Mucosa of rectum (tissue), 2 donors: ENCODE data around the gene EFNA1.
A peak's percentile ranks its signal among the peaks of the same experiment; 100 is the strongest.

Experiments
- H3K27ac ChIP-seq, 2 donors: one replicate each; pipeline ENCODE4 v1.7.0; 2013; ENCODE audit warnings: inconsistent platforms in 2 of 2, low read depth in 2 of 2, low read length in 2 of 2
- H3K27me3 ChIP-seq, 2 donors: one replicate each; pipeline ENCODE4 v1.7.0; 2013; ENCODE audit warnings: low read length in 2 of 2; ENCODE audit not compliant: control insufficient read depth in 2 of 2, insufficient read depth in 2 of 2
- H3K36me3 ChIP-seq, 2 donors: one replicate each; pipeline ENCODE4 v1.7.0; 2013; ENCODE audit warnings: low read length in 2 of 2; ENCODE audit not compliant: control insufficient read depth in 2 of 2, insufficient read depth in 2 of 2
- H3K4me1 ChIP-seq, 2 donors: one replicate each; pipeline ENCODE4 v1.7.0; 2013; ENCODE audit warnings: low read length in 2 of 2, mild to moderate bottlenecking in 1 of 2; ENCODE audit not compliant: control insufficient read depth in 2 of 2, insufficient read depth in 2 of 2
- H3K4me3 ChIP-seq, 2 donors: one replicate each; pipeline ENCODE4 v1.7.0; 2013; ENCODE audit warnings: low read length in 2 of 2
- H3K9ac ChIP-seq, 2 donors: one replicate each; pipeline ENCODE4 v1.7.0; 2013; ENCODE audit warnings: low read length in 2 of 2, low read depth in 1 of 2, mild to moderate bottlenecking in 1 of 2
- H3K9me3 ChIP-seq, 2 donors: one replicate each; pipeline ENCODE4 v1.7.0; 2013; ENCODE audit warnings: low read length in 2 of 2; ENCODE audit not compliant: control insufficient read depth in 2 of 2
- donor health status: healthy.
- donor health status: Normal muscosa, but diverticular disease.

Gene EFNA1

GRCh38 chr1:155124503-155125463 is 2.9 kb upstream of the EFNA1 start:
- Histone ChIP-seq H3K4me1 (peaks cover 52 to 64% of the 10 kb centered on the region in 2 donors), H3K9ac (peak overlapping the region; percentile 56 to 99), H3K27me3 (peaks cover 3 to 6% of the 10 kb centered on the region in 2 donors), H3K27ac (peak overlapping the region; percentile 83 to 97), H3K36me3 (no peaks in the 10 kb centered on the region), H3K4me3 (no peak overlapping the region), H3K9me3 (no peaks in the 10 kb centered on the region)

DNA sequence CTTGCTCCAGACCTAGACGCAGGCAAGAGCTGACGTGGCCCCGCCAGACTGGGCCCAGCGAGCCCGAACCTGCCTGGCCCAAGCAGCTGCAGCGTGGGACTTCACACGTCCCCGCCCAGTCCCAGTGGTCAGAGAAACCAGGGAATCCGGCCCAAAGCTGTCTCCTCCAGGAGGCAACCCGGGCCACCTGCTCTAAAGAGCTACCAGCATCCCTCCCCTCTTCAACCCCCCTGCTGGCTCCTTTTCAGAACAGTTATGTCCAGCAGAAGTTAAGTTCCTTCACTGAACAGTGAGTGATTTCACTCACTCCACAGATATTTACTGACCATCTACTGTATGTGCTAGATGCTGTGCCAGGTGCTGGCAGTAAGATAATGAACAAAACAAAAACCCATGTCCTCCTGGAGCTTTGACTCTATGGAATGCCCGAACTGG is 2.1 kb upstream of the EFNA1 start:
- Histone ChIP-seq H3K36me3 (no peaks in the 10 kb centered on the region), H3K9ac (peak overlapping the region; percentile 38 to 99), H3K27me3 (peaks cover 3 to 6% of the 10 kb centered on the region in 2 donors), H3K4me1 (peaks cover 50 to 64% of the 10 kb centered on the region in 2 donors), H3K27ac (peak overlapping the region; percentile 83 to 97), H3K9me3 (no peaks in the 10 kb centered on the region), H3K4me3 (no peak overlapping the region)

GRCh38 chr1:155125946-155126555 is 1.6 kb upstream of the EFNA1 start:
- Histone ChIP-seq H3K27ac (peak overlapping the region; percentile 83 to 97), H3K27me3 (peaks cover 3 to 6% of the 10 kb centered on the region in 2 donors), H3K9ac (peak overlapping the region; percentile 72 to 99), H3K4me1 (peaks cover 50 to 65% of the 10 kb centered on the region in 2 donors), H3K36me3 (peaks cover 0 to 3% of the 10 kb centered on the region in 2 donors), H3K9me3 (no peaks in the 10 kb centered on the region), H3K4me3 (peak overlapping the region; percentile 75 to 83)

- no peaks in the 10 kb centered on the region for H3K9me3 ChIP-seq
- H3K9ac ChIP-seq: peak overlapping the region; percentile 72 to 99
- H3K36me3 ChIP-seq: peaks cover 5 to 9% of the 10 kb centered on the region in 2 donors
- peaks cover 50 to 71% of the 10 kb centered on the region in 2 donors for H3K4me1 ChIP-seq
- H3K27me3 ChIP-seq: peaks cover 3 to 6% of the 10 kb centered on the region in 2 donors
- H3K27ac ChIP-seq: peak overlapping the region; percentile 83 to 97
- H3K4me3 ChIP-seq: peak overlapping the region; percentile 75 to 83
Measured at GRCh38 chr1:155126556-155127104, 1.0 kb upstream of the EFNA1 start.

DNA sequence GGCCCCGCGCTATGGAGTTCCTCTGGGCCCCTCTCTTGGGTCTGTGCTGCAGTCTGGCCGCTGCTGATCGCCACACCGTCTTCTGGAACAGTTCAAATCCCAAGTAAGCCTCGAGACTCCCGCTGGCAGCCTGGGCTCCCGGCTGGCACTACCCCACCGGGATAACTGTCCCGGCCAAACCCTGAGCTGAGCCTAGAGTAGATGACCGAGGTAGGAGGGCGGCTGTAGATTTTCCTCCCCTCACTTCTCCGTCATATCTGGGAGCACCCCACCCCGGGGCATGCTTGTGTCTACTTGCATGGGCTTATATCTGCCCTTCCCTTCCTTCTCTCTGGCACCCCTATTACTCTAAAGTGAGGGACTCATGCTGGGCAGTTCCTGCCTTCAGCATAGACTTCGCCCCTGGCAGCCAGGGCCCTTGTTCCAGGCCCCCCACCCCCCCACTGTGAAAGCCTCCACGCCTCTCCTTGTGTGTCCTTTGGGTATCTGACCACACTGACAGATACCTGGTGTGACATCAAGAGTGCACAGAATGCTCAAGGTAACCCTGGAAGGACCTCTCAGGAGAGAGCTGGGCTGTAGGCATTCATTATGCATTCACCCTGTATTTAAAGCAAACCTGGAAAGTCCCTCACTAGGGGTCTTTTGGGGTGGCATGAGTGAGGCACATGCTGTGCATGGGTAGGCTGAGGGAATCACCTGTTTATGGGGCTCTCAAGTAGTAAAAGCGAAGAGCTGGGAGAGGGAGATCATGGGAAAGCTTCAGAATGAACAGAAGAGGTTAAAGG is 485 bp downstream of the EFNA1 start:
- Histone ChIP-seq H3K27ac (peak overlapping the region; percentile 83 to 97), H3K4me1 (peaks cover 51 to 75% of the 10 kb centered on the region in 2 donors), H3K27me3 (peaks cover 3 to 6% of the 10 kb centered on the region in 2 donors)

DNA sequence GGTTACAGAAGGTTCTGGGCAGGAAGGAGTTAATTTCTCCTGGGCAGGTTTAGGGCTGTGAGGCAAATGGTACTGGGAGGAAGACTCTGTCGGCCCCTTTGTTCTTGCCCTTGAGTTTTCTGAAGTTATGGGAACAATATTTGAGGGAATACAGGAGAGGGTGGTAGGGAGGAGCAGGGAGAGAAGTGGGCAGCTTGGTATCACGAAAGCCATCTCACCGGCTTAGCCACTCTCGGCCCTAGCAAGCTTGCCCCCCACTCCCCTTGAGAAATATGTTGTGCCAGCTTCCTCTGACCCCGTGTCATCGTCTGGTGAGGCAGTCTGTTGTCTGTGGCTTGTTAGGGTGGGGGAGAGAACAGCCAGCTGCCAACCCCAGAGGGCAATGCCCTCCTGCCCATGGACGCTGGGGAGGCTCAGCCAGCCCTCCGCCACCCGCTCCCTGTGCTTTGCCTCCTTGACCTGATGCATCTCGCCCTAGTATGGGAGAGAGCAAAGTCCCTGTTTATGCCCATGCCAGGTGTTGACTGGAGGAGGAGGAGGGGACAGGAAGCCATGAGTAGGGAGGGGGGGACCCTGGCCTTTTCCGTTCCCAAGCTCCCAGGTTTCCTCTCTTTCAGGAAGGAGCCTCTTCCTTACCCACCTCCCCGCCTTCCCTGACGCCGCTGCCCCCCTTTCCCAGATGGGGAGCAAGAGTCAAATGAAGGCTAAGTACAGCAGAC is 1.2 kb downstream of the EFNA1 start:
- Histone ChIP-seq H3K36me3 (peaks cover 18 to 21% of the 10 kb centered on the region in 2 donors), H3K27ac (peak overlapping the region; percentile 83 to 97), H3K4me1 (peaks cover 58 to 79% of the 10 kb centered on the region in 2 donors), H3K9me3 (no peaks in the 10 kb centered on the region), H3K9ac (peak overlapping the region; percentile 97 to 99), H3K27me3 (peaks cover 3 to 6% of the 10 kb centered on the region in 2 donors), H3K4me3 (peak overlapping the region; percentile 84 to 99)

More for the DNA sequence above, 485 bp downstream of the EFNA1 start:
- peak overlapping the region; percentile 97 to 99 for H3K9ac ChIP-seq
- peak overlapping the region; percentile 84 to 99 for H3K4me3 ChIP-seq
- no peaks in the 10 kb centered on the region for H3K9me3 ChIP-seq
- peaks cover 11 to 14% of the 10 kb centered on the region in 2 donors for H3K36me3 ChIP-seq

DNA sequence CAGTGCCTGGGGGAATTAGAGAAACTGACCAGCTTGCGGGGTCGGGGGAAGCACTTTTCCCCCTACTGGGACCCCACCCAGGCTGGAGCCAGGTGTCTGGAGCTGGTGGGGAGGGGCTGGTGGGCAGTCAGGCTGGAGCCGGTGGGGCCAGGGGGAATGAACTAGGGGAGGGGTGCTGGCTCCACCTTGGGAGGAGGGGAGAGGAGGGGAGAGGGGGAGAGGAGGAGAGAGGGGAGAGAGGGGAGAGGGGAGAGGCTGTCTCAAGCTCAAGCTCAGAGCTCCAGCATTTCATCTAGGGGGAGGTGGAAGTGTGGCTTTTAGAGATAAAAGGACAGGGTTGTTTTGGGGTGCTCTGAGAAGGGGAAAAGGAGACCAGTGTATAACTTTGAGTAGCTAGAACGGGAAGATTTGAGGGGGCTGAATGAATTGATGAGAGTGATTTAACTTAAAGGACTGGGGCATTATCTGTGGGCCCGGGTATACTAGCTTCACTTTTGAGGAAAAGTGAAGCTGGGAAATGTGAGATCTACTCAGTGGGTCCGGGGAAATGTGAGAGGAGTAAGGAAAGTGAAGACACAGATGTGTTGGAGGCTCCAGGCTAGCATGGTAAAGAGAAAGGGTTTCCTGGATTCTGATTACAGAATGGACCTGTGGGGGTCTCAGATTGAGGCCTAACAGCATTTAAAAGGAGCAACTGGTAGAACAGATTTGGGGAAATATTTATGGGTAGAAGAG is 2.8 kb downstream of the EFNA1 start:
- peaks cover 3 to 6% of the 10 kb centered on the region in 2 donors for H3K27me3 ChIP-seq
- peaks cover 56 to 80% of the 10 kb centered on the region in 2 donors for H3K4me1 ChIP-seq
- peaks cover 25% of the 10 kb centered on the region in 2 donors for H3K36me3 ChIP-seq
- peak overlapping the region; percentile 83 to 97 for H3K27ac ChIP-seq
- H3K9me3 ChIP-seq: no peaks in the 10 kb centered on the region
- H3K9ac ChIP-seq: peak overlapping the region; percentile 80 to 99
- peak overlapping the region; percentile 84 to 99 for H3K4me3 ChIP-seq

GRCh38 chr1:155131285-155131684 is 3.6 kb downstream of the EFNA1 start:
- Histone ChIP-seq H3K9me3 (no peaks in the 10 kb centered on the region), H3K4me3 (peak overlapping the region; percentile 4 to 84), H3K36me3 (peaks cover 25% of the 10 kb centered on the region in 2 donors), H3K4me1 (peaks cover 49 to 72% of the 10 kb centered on the region in 2 donors), H3K9ac (peak overlapping the region in 1 of 2 donors; percentile 99), H3K27ac (peak overlapping the region in 1 of 2 donors; percentile 97), H3K27me3 (peaks cover 3 to 6% of the 10 kb centered on the region in 2 donors)
